NK-92 (cell line): Measurements from ENCODE around the gene TACC3.

Experiments used
- DNase-seq: peaks from one replicate; lab custom pipeline; 2025; ENCODE audit not compliant: unreplicated experiment; lab: John Stamatoyannopoulos, UW

TACC3 gene

GRCh38 chr4:1788254-1788973 is 67.1 kb downstream of the TACC3 start:
- DNase-seq = no peak

GRCh38 chr4:1789552-1789951 is 68.2 kb downstream of the TACC3 start:
- DNase-seq = no peak

- no peak for DNase-seq
Measured at GRCh38 chr4:1790005-1790404, 68.7 kb downstream of the TACC3 start.

GRCh38 chr4:1792158-1792831 is 71.0 kb downstream of the TACC3 start:
- no peak for DNase-seq

- DNase-seq = no peak
Measured at GRCh38 chr4:1792832-1793495, 71.6 kb downstream of the TACC3 start, which contains the start of gene FGFR3. FGFR3 (plus strand) TSS chr4:1793293; CDS start chr4:1793935, 642 bp downstream.

GRCh38 chr4:1793496-1793840 is 72.1 kb downstream of the TACC3 start:
- DNase-seq = no peak

- no peak for DNase-seq
Measured at GRCh38 chr4:1793940-1794808, 72.9 kb downstream of the TACC3 start.
